Choroid plexus epithelial cell (primary cell): ENCODE results near the gene ABR.

Experiments used
- DNase-seq: peaks from one replicate; pipeline ENCODE4 v3.0.0-alpha.2; 2010; ENCODE audit warnings: low read depth
- H3K4me3 ChIP-seq: 2 replicates; pipeline ENCODE4 v1.5.1; 2011; ENCODE audit warnings: low read depth, mild to moderate bottlenecking, control low read depth, low read length, moderate library complexity
- CTCF ChIP-seq: conservative IDR thresholded peaks from 2 replicates; pipeline ENCODE4 v1.5.1; 2011; ENCODE audit warnings: low read depth, mild to moderate bottlenecking, control low read depth, inconsistent platforms, low read length, moderate library complexity

ABR gene

GRCh38 chr17:1212946-1213345 is 33.2 kb upstream of the ABR start:
- no peak for DNase-seq
- no peak overlapping the region for H3K4me3 ChIP-seq
- TF ChIP-seq CTCF = no peak

GRCh38 chr17:1211287-1211686 is 31.5 kb upstream of the ABR start:
- no peak overlapping the region for H3K4me3 ChIP-seq
- no peak for TF ChIP-seq CTCF
- DNase-seq = no peak

- DNase-seq = no peak
- no peak overlapping the region for H3K4me3 ChIP-seq
- no peak for TF ChIP-seq CTCF
Measured at GRCh38 chr17:1208966-1209365, 29.2 kb upstream of the ABR start.

- TF ChIP-seq CTCF = no peak
- DNase-seq = no peak
Measured at GRCh38 chr17:1206026-1206777, 26.4 kb upstream of the ABR start.

GRCh38 chr17:1203967-1204291 is 24.1 kb upstream of the ABR start:
- no peak for TF ChIP-seq CTCF
- peak overlapping the region; percentile 65 for H3K4me3 ChIP-seq
- DNase-seq = no peak

More at GRCh38 chr17:1206026-1206777, 26.4 kb upstream of the ABR start:
- H3K4me3 ChIP-seq = no peak overlapping the region

GRCh38 chr17:1203111-1203966 is 23.6 kb upstream of the ABR start:
- TF ChIP-seq CTCF = peak; percentile 10
- peak; percentile 63 for DNase-seq
- H3K4me3 ChIP-seq = peak overlapping the region; percentile 65

GRCh38 chr17:1202291-1202690 is 22.5 kb upstream of the ABR start:
- no peak for TF ChIP-seq CTCF
- H3K4me3 ChIP-seq = no peak overlapping the region
- DNase-seq = no peak
